Vagina (tissue), 1 donor: ENCODE measurements around the gene NFYA. TPM values are rescaled to one million over a fixed set of nuclear protein-coding genes. Genes with fewer than 3 reads are reported as not detected.

ENCODE experiments used
- total RNA-seq: library from RNA; depleted of rRNA; stranded (reverse); fragments of >200 nt; gene quantifications from one replicate; pipeline ENCODE4 v1.2.3, GENCODE V29; 2016

Gene NFYA
- total RNA-seq, 1 donor from 2014 or later = 22.8 TPM

Other genes with a start within 250 kb of the NFYA start
- gene UNC5CL, start 33.8 kb upstream of the NFYA start, total RNA-seq = 0.25 TPM
- gene TSPO2, start 30.5 kb upstream of the NFYA start, total RNA-seq = not detected
- not detected for gene APOBEC2, start 19.8 kb upstream of the NFYA start, total RNA-seq
- 14.7 TPM for gene OARD1, start 618 bp upstream of the NFYA start, total RNA-seq
- not detected for gene TREML1, start 81.4 kb downstream of the NFYA start, total RNA-seq
- gene TREM2, start 90.1 kb downstream of the NFYA start, total RNA-seq = 5.2 TPM
- gene TREML2, start 128.2 kb downstream of the NFYA start, total RNA-seq = not detected
- gene TREML4, start 155.4 kb downstream of the NFYA start, total RNA-seq = not detected
- 0.98 TPM for gene TREM1, start 213.7 kb downstream of the NFYA start, total RNA-seq